ENCODE measurements around the gene JAKMIP1. TPM values are rescaled to one million over a fixed set of nuclear protein-coding genes. Genes with fewer than 3 reads are reported as not detected.

Gene JAKMIP1
- polyA plus RNA-seq, 1 experiment, result not detected

DNA sequence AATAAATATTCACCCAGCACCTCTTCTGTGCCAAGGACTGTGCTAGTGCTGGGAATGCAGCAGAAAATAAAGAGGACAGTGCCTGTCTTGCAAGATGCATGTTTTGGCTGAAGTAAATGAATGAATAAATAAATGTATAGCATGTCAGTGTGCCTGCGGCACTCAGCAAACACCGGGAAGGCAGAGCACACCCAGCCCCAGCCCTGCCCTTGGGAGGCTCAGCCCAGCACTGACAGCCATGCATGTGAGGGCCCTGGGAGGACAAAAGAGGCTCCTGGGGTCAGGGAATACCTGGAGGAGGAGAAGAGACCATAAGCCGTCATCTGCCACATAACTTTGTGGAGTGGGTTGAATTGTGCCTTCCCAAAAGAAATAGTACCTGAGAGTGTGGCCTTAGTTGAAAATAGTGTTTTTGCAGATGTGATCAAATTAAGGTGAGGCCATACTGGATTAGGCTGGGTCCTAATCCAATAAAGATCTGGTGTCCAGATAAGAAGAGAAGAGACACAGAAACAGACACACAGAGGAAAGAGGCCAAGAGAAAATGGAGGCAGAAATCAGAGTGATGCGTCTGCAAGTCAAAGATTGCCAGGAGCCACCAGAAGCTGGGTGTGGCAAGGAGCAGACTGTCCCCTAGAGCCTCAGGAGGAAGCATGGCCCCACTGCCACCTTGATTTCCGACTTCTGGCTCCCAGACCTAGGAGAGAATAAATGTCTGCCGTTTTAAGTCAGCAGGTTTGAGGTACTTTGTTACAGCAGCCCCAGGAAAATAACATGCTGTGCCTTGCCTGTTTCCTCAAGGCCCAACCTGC is 198.5 kb downstream of the JAKMIP1 start:
- TF ChIP-seq, protein P1, sequence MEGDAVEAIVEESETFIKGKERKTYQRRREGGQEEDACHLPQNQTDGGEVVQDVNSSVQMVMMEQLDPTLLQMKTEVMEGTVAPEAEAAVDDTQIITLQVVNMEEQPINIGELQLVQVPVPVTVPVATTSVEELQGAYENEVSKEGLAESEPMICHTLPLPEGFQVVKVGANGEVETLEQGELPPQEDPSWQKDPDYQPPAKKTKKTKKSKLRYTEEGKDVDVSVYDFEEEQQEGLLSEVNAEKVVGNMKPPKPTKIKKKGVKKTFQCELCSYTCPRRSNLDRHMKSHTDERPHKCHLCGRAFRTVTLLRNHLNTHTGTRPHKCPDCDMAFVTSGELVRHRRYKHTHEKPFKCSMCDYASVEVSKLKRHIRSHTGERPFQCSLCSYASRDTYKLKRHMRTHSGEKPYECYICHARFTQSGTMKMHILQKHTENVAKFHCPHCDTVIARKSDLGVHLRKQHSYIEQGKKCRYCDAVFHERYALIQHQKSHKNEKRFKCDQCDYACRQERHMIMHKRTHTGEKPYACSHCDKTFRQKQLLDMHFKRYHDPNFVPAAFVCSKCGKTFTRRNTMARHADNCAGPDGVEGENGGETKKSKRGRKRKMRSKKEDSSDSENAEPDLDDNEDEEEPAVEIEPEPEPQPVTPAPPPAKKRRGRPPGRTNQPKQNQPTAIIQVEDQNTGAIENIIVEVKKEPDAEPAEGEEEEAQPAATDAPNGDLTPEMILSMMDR (IDR thresholded peaks at IDR 0.05; ENCODE audit: low read depth, low read length), result no peak
- Histone ChIP-seq H3K27ac (ENCODE audit: low read depth, low read length) (no peak overlapping the region), H3K9me3 (ENCODE audit: control insufficient read depth, insufficient read depth, low read length) (peaks cover 4% of the 10 kb centered on the region; the same call in 1 of the 2 replicates), H3K4me3 (ENCODE audit: low read depth, low read length) (no peak overlapping the region), H3K27me3 (ENCODE audit: control insufficient read depth, insufficient read depth, low read length) (no peaks in the 10 kb centered on the region)
- CTCF ChIA-PET, result no interaction called here
- no peak for DNase-seq (ENCODE audit: low read depth, low spot score)
- POLR2A ChIA-PET, result no interaction called here

DNA sequence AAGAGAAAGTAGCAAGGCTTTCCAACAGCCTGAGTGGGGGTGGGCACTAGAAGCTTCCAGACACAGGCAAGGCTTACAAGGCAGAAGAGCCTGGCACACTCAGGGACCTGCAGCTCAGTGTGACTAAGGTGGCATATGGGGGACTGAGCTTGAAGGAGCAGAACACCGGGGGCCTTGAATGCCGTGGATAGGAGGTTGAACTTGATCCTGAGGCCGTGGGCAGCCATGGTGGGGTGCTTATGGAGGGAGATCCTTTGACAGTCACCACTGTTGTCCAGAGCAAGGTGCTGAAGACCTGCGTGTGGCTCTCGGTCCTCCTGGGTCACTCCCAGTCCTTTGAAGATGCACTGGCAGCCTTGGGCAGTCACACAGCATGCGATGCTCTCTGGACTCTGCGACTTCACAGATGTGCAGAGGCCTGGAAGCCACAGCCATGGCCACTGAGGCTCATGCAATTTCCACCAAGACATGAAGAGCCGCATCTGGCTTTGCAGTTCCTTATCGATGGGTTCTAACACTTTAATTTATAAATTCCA is 200.5 kb downstream of the JAKMIP1 start:
- TF ChIP-seq, protein P1 (IDR thresholded peaks at IDR 0.05; ENCODE audit: low read depth, low read length), result no peak
- no peak overlapping the region for H3K27ac ChIP-seq (ENCODE audit: low read depth, low read length)
- H3K27me3 ChIP-seq (ENCODE audit: control insufficient read depth, insufficient read depth, low read length), result peaks cover 3% of the 10 kb centered on the region
- H3K4me3 ChIP-seq (ENCODE audit: low read depth, low read length), result no peak overlapping the region
- POLR2A ChIA-PET, result no interaction called here
- CTCF ChIA-PET, result interaction anchor here (1.0 to 4.1 kb wide), 4 partner anchors 13 to 1006 kb away, joined by 4 to 35 read pairs (median 22); partner anchors contain the start of gene C4orf50
- H3K9me3 ChIP-seq (ENCODE audit: control insufficient read depth, insufficient read depth, low read length), result peaks cover 4% of the 10 kb centered on the region; the same call in 1 of the 2 replicates
- no peak for DNase-seq (ENCODE audit: low read depth, low spot score)

DNA sequence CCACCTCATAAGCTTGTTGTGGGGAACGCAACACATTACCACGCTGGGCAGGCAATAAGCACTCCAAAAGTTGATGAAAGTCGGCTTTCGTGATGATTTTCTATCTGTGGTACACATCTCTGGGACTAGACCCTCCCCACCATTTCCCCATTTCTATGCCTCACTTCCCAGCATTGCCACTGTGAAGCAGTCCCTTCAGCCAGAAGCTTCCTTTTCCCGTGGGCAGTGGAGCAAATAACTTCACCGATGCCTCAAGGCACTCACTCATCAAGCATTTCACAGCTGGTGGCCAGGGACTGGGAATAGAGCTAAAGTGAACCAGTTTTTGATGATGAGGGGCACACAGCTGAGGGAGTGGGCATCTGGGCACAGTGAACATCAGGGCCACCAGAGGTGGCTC is 201.0 kb downstream of the JAKMIP1 start:
- no peak for DNase-seq (ENCODE audit: low read depth, low spot score)
- Histone ChIP-seq H3K9me3 (ENCODE audit: control insufficient read depth, insufficient read depth, low read length) (peaks cover 4% of the 10 kb centered on the region; the same call in 1 of the 2 replicates), H3K27me3 (ENCODE audit: control insufficient read depth, insufficient read depth, low read length) (peaks cover 3% of the 10 kb centered on the region), H3K4me3 (ENCODE audit: low read depth, low read length) (no peak overlapping the region), H3K27ac (ENCODE audit: low read depth, low read length) (no peak overlapping the region)
- ChIA-PET CTCF (interaction anchor here (1.0 to 4.1 kb wide), 5 partner anchors 13 to 1005 kb away, joined by 3 to 35 read pairs (median 22); partner anchors contain the start of gene C4orf50), POLR2A (no interaction called here)
- TF ChIP-seq, protein P1 (IDR thresholded peaks at IDR 0.05; ENCODE audit: low read depth, low read length), result no peak

DNA sequence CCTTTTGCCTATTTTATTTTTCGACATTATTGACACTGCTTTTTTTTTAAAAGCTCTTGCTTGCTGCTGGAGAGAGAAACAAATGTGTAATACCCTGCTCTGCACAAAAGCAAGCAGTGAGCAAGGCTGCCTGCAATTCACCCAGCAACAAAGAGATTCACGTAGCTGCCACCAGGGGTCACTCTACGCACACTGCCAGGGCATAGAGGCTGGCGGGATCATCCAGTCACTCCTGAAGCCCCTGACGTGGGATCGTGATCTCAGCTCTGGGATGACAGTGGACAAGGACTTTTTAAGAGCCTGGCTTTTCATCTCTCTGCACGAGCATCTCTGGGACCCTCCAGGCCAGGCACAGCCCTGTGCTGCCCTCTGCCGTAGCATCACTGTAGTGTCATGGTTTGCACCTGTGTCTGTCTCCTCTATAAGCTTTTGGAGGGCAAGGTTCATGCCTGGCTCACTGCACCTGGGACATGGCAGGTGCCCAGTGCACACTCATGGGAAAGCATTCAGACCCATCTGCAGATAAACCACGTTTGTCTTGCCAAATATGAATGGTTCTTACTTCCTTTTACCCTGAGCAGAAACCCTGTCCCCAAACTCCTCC is 201.9 kb downstream of the JAKMIP1 start:
- ChIA-PET POLR2A (no interaction called here), CTCF (interaction anchor here (0.6 to 4.1 kb wide), 28 partner anchors 8 to 1209 kb away, joined by 3 to 35 read pairs (median 4); partner anchors contain the start of gene C4orf50)
- Histone ChIP-seq H3K4me3 (ENCODE audit: low read depth, low read length) (no peak overlapping the region), H3K27ac (ENCODE audit: low read depth, low read length) (no peak overlapping the region), H3K9me3 (ENCODE audit: control insufficient read depth, insufficient read depth, low read length) (peaks cover 4% of the 10 kb centered on the region; the same call in 1 of the 2 replicates), H3K27me3 (ENCODE audit: control insufficient read depth, insufficient read depth, low read length) (peaks cover 3% of the 10 kb centered on the region)
- DNase-seq (ENCODE audit: low read depth, low spot score), result peak; percentile 26
- TF ChIP-seq, protein P1 (IDR thresholded peaks at IDR 0.05; ENCODE audit: low read depth, low read length), result peak; percentile 91

All from AG04450 (cell line).